Ishikawa (cell line): ENCODE measurements around the gene KRTAP2-3.
A peak's percentile ranks its signal among the peaks of the same experiment; 100 is the strongest.

Source experiments
- CEBPB ChIP-seq: IDR thresholded peaks from 2 replicates; pipeline ENCODE4 v1.6.1; 2012
- CREB1 ChIP-seq: IDR thresholded peaks from 2 replicates; pipeline ENCODE4 v1.6.1; 2012; ENCODE audit warnings: low read depth
- EGR1 ChIP-seq: IDR thresholded peaks from 2 replicates; pipeline ENCODE4 v1.6.1; 2012
- EP300 ChIP-seq: IDR thresholded peaks from 2 replicates; pipeline ENCODE4 v1.6.1; 2012; ENCODE audit warnings: borderline replicate concordance
- FOXM1 ChIP-seq: IDR thresholded peaks from 2 replicates; pipeline ENCODE4 v1.6.1; 2012; ENCODE audit warnings: low read depth, borderline replicate concordance
- NFIC ChIP-seq: IDR thresholded peaks from 2 replicates; pipeline ENCODE4 v1.6.1; 2012
- RAD21 ChIP-seq: IDR thresholded peaks from 2 replicates; pipeline ENCODE4 v1.6.1; 2012; ENCODE audit warnings: low read depth
- TAF1 ChIP-seq: IDR thresholded peaks from 2 replicates; pipeline ENCODE4 v1.6.1; 2012; ENCODE audit warnings: low read depth, mild to moderate bottlenecking
- TCF12 ChIP-seq: IDR thresholded peaks from 2 replicates; pipeline ENCODE4 v1.6.1; 2012; ENCODE audit warnings: low read depth
- TEAD4 ChIP-seq: IDR thresholded peaks from 2 replicates; pipeline ENCODE4 v1.6.1; 2012
- YY1 ChIP-seq: IDR thresholded peaks from 2 replicates; pipeline ENCODE4 v1.6.1; 2012; ENCODE audit warnings: low read depth
- ZBTB7A ChIP-seq: IDR thresholded peaks from 2 replicates; pipeline ENCODE4 v1.6.1; 2012; ENCODE audit warnings: low read depth
- TF ChIP-seq, protein P1 (sequence below): IDR thresholded peaks from 2 replicates; pipeline ENCODE4 v1.6.1; 2012; ENCODE audit warnings: low read depth, mild to moderate bottlenecking
- TF ChIP-seq, protein P2 (sequence below): IDR thresholded peaks from 2 replicates; pipeline ENCODE4 v1.6.1; 2012
- TF ChIP-seq, protein P3 (sequence below): IDR thresholded peaks from 2 replicates; pipeline ENCODE4 v1.6.1; 2012

KRTAP2-3 gene

DNA sequence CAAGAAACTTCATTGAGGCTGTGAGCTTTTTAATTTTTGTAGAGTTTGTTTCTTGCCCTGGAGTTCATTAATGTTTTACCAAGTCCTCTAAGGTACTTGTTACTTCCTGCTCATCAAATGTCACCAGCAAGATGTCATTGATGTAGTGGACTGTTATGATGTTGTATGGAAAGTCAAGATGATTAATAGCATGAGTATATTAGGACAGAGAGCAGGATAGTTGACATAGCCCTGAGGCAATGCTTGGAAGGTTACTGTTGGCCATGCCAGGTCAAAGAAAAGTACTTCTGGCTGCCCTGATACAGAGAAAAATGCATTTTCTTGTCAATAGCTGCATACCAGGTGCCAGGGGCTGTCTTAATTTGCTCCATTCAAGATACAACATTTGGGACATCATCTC, 39.6 kb downstream of the KRTAP2-3 start:
- no peak for TF ChIP-seq CREB1
- TF ChIP-seq EGR1, result no peak
- no peak for TF ChIP-seq TCF12
- TF ChIP-seq CEBPB, result no peak
- TF ChIP-seq YY1, result no peak
- TF ChIP-seq NFIC, result no peak

DNA sequence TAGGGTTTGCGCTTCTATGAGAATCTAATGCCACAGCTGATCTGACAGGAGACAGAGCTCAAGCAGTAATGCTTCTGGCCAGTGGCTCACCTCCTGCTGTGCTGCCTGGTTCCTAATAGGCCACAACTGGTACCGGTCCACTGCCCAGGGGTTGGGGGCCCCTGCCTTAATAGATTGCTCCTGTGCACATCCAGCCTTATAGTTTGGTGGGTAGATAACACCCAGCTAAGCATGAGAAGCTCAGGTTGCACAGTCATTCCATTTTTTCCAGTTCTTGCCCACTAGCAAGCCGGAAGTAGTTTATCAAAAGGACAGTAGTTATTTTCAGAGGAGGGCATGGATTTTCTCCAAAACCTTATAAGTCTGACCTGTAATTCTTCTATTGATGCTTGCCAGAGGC, 40.5 kb downstream of the KRTAP2-3 start:
- TF ChIP-seq NFIC, result peak; percentile 62
- no peak for TF ChIP-seq YY1
- TF ChIP-seq FOXM1, result peak; percentile 68; the same call in 1 of the 2 replicates
- TF ChIP-seq RAD21, result no peak
- peak; percentile 80 for TF ChIP-seq EP300
- peak; percentile 84 for TF ChIP-seq TCF12

DNA sequence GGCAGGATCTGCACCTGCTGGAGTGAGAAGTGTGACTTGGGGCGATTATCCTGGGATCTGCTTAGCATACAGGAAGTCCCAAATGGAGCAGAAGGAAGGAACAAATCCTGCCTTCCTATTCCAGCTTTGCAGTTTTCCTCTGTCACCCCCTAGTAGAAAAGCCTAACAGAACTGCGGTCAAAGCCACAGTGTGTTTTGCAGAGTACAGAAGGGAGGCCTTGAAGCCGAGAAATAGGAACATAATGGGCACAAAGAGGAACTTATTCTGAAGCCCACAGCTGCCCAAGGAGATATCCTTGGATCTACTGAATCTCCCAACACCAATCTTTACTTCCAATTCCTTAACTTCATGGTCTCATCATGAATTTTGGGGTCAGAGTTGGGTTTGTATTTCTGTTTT, 41.4 kb downstream of the KRTAP2-3 start:
- TF ChIP-seq YY1 (no peak), RAD21 (no peak), TCF12 (no peak), ZBTB7A (no peak)
- TF ChIP-seq, protein P1, sequence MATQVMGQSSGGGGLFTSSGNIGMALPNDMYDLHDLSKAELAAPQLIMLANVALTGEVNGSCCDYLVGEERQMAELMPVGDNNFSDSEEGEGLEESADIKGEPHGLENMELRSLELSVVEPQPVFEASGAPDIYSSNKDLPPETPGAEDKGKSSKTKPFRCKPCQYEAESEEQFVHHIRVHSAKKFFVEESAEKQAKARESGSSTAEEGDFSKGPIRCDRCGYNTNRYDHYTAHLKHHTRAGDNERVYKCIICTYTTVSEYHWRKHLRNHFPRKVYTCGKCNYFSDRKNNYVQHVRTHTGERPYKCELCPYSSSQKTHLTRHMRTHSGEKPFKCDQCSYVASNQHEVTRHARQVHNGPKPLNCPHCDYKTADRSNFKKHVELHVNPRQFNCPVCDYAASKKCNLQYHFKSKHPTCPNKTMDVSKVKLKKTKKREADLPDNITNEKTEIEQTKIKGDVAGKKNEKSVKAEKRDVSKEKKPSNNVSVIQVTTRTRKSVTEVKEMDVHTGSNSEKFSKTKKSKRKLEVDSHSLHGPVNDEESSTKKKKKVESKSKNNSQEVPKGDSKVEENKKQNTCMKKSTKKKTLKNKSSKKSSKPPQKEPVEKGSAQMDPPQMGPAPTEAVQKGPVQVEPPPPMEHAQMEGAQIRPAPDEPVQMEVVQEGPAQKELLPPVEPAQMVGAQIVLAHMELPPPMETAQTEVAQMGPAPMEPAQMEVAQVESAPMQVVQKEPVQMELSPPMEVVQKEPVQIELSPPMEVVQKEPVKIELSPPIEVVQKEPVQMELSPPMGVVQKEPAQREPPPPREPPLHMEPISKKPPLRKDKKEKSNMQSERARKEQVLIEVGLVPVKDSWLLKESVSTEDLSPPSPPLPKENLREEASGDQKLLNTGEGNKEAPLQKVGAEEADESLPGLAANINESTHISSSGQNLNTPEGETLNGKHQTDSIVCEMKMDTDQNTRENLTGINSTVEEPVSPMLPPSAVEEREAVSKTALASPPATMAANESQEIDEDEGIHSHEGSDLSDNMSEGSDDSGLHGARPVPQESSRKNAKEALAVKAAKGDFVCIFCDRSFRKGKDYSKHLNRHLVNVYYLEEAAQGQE, result no peak
- TF ChIP-seq, protein P2, sequence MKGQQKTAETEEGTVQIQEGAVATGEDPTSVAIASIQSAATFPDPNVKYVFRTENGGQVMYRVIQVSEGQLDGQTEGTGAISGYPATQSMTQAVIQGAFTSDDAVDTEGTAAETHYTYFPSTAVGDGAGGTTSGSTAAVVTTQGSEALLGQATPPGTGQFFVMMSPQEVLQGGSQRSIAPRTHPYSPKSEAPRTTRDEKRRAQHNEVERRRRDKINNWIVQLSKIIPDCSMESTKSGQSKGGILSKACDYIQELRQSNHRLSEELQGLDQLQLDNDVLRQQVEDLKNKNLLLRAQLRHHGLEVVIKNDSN, result no peak

DNA sequence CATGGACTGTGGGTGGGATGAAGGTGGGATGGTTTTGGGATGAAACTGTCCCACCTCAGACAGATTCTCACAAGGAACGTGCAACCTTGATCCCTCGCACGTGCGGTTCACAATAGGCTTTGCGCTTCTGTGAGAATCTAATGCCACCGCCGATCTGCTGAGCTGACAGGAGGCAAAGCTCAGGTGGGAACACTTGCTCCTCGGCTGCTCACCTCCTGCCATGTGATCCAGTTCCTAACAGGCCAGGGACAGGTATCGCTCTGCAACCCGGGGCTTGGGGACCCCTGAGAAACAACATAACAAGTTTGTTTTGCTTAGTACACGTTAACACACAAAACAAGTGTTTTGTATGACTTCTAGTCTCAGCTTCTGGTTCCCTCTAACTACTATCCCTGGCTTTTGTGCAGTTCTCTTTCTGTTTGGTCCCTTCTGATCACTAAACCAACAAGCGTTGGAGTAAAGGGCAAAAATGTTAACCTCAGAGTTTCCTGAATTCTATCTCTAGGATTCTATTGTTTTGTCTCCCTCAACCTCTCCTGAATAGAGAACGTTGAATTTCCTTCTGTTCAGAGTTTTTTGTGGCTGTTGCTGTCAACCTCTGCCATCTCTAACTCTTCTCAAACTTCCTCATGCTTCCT, 43.2 kb downstream of the KRTAP2-3 start:
- TF ChIP-seq TCF12 (no peak), EP300 (no peak), FOXM1 (no peak), CEBPB (no peak), RAD21 (no peak), NFIC (no peak), CREB1 (no peak), TEAD4 (no peak), EGR1 (no peak), ZBTB7A (no peak), YY1 (no peak), TAF1 (no peak)
- TF ChIP-seq, protein P3, sequence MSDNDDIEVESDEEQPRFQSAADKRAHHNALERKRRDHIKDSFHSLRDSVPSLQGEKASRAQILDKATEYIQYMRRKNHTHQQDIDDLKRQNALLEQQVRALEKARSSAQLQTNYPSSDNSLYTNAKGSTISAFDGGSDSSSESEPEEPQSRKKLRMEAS, result no peak
- TF ChIP-seq, protein P2, result no peak
- TF ChIP-seq, protein P1, result no peak

DNA sequence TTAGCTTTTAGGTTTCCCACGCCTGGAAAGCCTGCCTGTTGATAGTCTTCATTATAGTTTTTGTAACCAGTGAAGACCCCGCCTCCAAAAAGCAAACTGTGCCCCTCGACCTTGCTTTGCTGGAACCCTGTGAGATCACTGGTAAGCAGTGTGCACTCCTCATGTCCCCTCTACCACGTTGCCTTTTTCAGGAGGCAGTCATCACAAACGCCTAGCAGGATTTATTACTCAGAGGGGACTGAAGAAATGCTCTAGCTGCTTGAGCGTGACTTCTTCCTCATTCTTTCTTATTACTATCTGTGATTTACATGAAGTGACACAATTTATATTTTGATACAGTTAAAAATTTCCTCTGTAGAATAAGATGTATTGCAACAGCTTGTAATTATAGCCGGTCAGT, 44.5 kb downstream of the KRTAP2-3 start:
- no peak for TF ChIP-seq ZBTB7A
- no peak for TF ChIP-seq YY1
- no peak for TF ChIP-seq EGR1
- TF ChIP-seq, protein P2, result no peak
- TF ChIP-seq EP300, result no peak
- TF ChIP-seq NFIC, result no peak
- no peak for TF ChIP-seq RAD21
- TF ChIP-seq TEAD4, result no peak
- TF ChIP-seq TCF12, result no peak
- TF ChIP-seq TAF1, result no peak
- no peak for TF ChIP-seq CREB1
- TF ChIP-seq, protein P3, result no peak
- TF ChIP-seq CEBPB, result no peak
- TF ChIP-seq, protein P1, result no peak
- no peak for TF ChIP-seq FOXM1
